Chondrocyte (in vitro differentiated cells): ENCODE data around the gene ZNRD2. TPM values are rescaled to one million over a fixed set of nuclear protein-coding genes. Genes with fewer than 3 reads are reported as not detected.
A peak's percentile ranks its signal among the peaks of the same experiment; 100 is the strongest.

Source experiments
- DNase-seq: peaks from one replicate; pipeline ENCODE4 v3.0.0; 2021; ENCODE audit warnings: mixed read lengths, low spot score
- H3K27ac Mint-ChIP-seq: one replicate; pipeline ENCODE4 v1.8.0; 2021; ENCODE audit warnings: mild to moderate bottlenecking, moderate library complexity, mixed read lengths; ENCODE audit not compliant: unreplicated experiment
- H3K27me3 Mint-ChIP-seq: 2 replicates; pipeline ENCODE4 v1.8.0; 2021; ENCODE audit warnings: low read depth, mixed read lengths
- H3K36me3 Mint-ChIP-seq: 2 replicates; pipeline ENCODE4 v1.8.0; 2021; ENCODE audit warnings: low read depth, mixed read lengths
- H3K4me1 Mint-ChIP-seq: 2 replicates; pipeline ENCODE4 v1.8.0; 2021; ENCODE audit warnings: low read depth, mild to moderate bottlenecking, mixed read lengths
- H3K4me3 Mint-ChIP-seq: one replicate; pipeline ENCODE4 v1.8.0; 2021; ENCODE audit warnings: mild to moderate bottlenecking, moderate library complexity, mixed read lengths; ENCODE audit not compliant: unreplicated experiment
- H3K9me3 Mint-ChIP-seq: 2 replicates; pipeline ENCODE4 v1.8.0; 2021; ENCODE audit warnings: low read depth, mixed read lengths
- CTCF ChIP-seq: fragments of 200-600 bp; sonication (generic); IDR thresholded peaks from 2 replicates; pipeline ENCODE4 v1.5.0; 2021; ENCODE audit warnings: antibody characterized with exemption, mild to moderate bottlenecking, moderate library complexity
- total RNA-seq: library from RNA; stranded (reverse); gene quantifications from 3 replicates; pipeline ENCODE4 v1.2.1, GENCODE V29; 2021

Gene ZNRD2
- total RNA-seq, 1 donor from 2014 or later = 26.4 TPM

- Mint-ChIP-seq H3K27me3 (no peaks in the 10 kb centered on the region), H3K27ac (peak overlapping the region; percentile 93), H3K4me3 (peak overlapping the region; percentile 38), H3K4me1 (peaks cover 68% of the 10 kb centered on the region), H3K36me3 (no peaks in the 10 kb centered on the region), H3K9me3 (no peaks in the 10 kb centered on the region)
- peak; percentile 45 for TF ChIP-seq CTCF
- peak; percentile 92 for DNase-seq
Observed at GRCh38 chr11:65558930-65559509, 11.3 kb upstream of the ZNRD2 start.

DNA sequence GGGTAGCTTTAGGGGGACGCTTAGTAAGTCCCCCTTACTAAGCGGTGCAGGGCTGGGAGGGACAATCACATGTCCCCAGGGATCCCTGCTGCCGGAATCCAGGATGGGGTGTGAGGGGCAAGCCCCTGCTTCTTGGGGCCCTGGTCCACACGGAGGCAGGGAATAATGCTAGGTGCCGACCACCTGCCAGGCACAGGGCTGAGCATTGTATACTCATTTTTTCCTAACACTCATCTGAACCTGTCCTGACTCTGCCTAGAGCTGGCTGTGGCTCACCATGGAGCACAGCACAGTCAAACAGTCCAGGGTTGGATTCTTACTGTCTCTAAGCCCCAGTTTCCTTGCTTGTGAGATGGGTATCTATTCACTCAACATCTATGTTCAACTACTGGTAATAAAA lies 10.7 kb upstream of the ZNRD2 start:
- Mint-ChIP-seq H3K4me3 (peak overlapping the region; percentile 38), H3K27me3 (no peaks in the 10 kb centered on the region), H3K36me3 (no peaks in the 10 kb centered on the region), H3K4me1 (peaks cover 65% of the 10 kb centered on the region), H3K27ac (peak overlapping the region; percentile 93), H3K9me3 (no peaks in the 10 kb centered on the region)
- DNase-seq = no peak
- no peak for TF ChIP-seq CTCF

DNA sequence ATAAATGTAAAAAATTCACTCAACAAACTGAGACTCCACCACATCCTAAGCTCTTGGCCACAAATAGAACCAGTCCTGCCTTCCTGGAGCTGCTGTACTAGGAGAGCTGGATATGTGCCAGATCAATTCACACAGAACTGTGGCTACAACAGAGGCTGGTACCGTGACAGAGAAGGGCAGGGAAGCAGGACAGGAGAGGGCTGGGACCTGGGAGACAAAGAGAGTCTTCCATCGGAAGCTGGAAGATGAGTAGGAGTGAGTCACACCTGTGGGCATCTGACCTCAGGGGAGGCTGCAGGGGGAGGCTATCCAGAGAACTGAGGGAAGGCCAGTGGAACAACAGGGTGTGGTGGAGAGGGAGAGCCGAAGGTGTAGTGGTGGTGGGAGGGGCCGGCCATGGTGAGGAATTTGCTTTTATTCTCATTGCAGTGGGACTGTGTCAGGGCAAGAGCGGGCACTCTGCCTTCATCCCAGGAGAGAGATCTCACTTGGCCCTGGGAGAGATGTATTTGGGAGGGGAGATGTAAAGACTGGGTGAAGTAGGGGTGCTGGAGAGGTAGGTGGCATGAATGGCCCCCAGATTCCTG lies 10.2 kb upstream of the ZNRD2 start:
- H3K27me3 Mint-ChIP-seq = no peaks in the 10 kb centered on the region
- H3K36me3 Mint-ChIP-seq = no peaks in the 10 kb centered on the region
- peaks cover 60% of the 10 kb centered on the region for H3K4me1 Mint-ChIP-seq
- no peaks in the 10 kb centered on the region for H3K9me3 Mint-ChIP-seq
- no peak for TF ChIP-seq CTCF
- H3K27ac Mint-ChIP-seq = peak overlapping the region; percentile 93
- peak overlapping the region; percentile 1 for H3K4me3 Mint-ChIP-seq
- no peak for DNase-seq

GRCh38 chr11:65560555-65561418 lies 9.5 kb upstream of the ZNRD2 start:
- Mint-ChIP-seq H3K4me1 (peaks cover 57% of the 10 kb centered on the region), H3K4me3 (peak overlapping the region; percentile 26), H3K27me3 (no peaks in the 10 kb centered on the region), H3K36me3 (no peaks in the 10 kb centered on the region), H3K9me3 (no peaks in the 10 kb centered on the region), H3K27ac (peak overlapping the region; percentile 93)
- DNase-seq = peak; percentile 78
- TF ChIP-seq CTCF = no peak

DNA sequence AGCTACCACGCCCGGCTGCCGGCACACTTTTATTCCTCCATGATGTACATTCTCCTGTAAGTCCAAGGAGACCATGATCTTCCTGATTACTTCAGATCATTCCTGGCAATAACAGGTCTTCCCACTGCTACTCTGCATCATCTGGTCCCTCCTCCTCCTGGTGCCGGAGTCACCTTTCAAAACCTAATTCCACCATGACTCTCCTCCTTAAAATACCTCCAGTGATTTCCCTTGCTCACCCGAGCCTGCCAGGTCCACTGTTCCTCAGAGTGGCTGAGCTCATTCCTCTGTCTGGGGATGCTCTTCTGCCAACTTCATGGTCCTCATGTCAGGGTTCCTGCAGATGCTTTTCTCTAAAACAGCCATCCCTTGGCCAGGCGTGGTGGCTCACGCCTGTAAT lies 8.3 kb upstream of the ZNRD2 start:
- Mint-ChIP-seq H3K27me3 (no peaks in the 10 kb centered on the region), H3K27ac (peak overlapping the region; percentile 71), H3K4me1 (peaks cover 57% of the 10 kb centered on the region), H3K4me3 (no peak overlapping the region), H3K36me3 (no peaks in the 10 kb centered on the region), H3K9me3 (no peaks in the 10 kb centered on the region)
- no peak for DNase-seq
- no peak for TF ChIP-seq CTCF
